ENCODE measurements around the gene PTPRG. TPM values are rescaled to one million over a fixed set of nuclear protein-coding genes. Genes with fewer than 3 reads are reported as not detected.

The PTPRG gene
- total and polyA plus RNA-seq, 2 donors, result 22.7 to 95.3 TPM

GRCh38 chr3:62172199-62172598 lies 610.8 kb downstream of the PTPRG start:
- Histone ChIP-seq H3K27ac (ENCODE audit: low read depth) (no peak overlapping the region), H3K4me3 (ENCODE audit: low read depth, low read length) (no peak overlapping the region), H3K36me3 (ENCODE audit: insufficient read depth) (no peaks in the 10 kb centered on the region), H3K4me1 (ENCODE audit: insufficient read depth) (no peaks in the 10 kb centered on the region)
- no peak for DNase-seq (ENCODE audit: extremely low spot score)
- WGBS, result 97% methylated on average over 1 of the region's 1 CpG

GRCh38 chr3:62173939-62174515 lies 612.7 kb downstream of the PTPRG start:
- no peak for DNase-seq (ENCODE audit: extremely low spot score)
- 83% methylated on average over 7 of the region's 7 CpGs for WGBS
- no peaks in the 10 kb centered on the region for H3K4me1 ChIP-seq (ENCODE audit: insufficient read depth)
- H3K4me3 ChIP-seq (ENCODE audit: low read depth, low read length), result no peak overlapping the region
- H3K36me3 ChIP-seq (ENCODE audit: insufficient read depth), result no peaks in the 10 kb centered on the region
- H3K27ac ChIP-seq (ENCODE audit: low read depth), result no peak overlapping the region

GRCh38 chr3:62175161-62175560 lies 613.8 kb downstream of the PTPRG start:
- H3K27ac ChIP-seq (ENCODE audit: low read depth), result no peak overlapping the region
- 97% methylated on average over 6 of the region's 6 CpGs for WGBS
- H3K4me3 ChIP-seq (ENCODE audit: low read depth, low read length), result no peak overlapping the region
- no peak for DNase-seq (ENCODE audit: extremely low spot score)
- no peaks in the 10 kb centered on the region for H3K4me1 ChIP-seq (ENCODE audit: insufficient read depth)
- H3K36me3 ChIP-seq (ENCODE audit: insufficient read depth), result no peaks in the 10 kb centered on the region

- Histone ChIP-seq H3K27ac (ENCODE audit: low read depth) (no peak overlapping the region), H3K36me3 (ENCODE audit: insufficient read depth) (no peaks in the 10 kb centered on the region), H3K4me1 (ENCODE audit: insufficient read depth) (no peaks in the 10 kb centered on the region), H3K4me3 (ENCODE audit: low read depth, low read length) (no peak overlapping the region)
- no peak for DNase-seq (ENCODE audit: extremely low spot score)
These were observed 616.7 kb downstream of the PTPRG start for GRCh38 chr3:62178032-62178431.

GRCh38 chr3:62178739-62179600 lies 617.6 kb downstream of the PTPRG start:
- H3K27ac ChIP-seq (ENCODE audit: low read depth), result no peak overlapping the region
- DNase-seq (ENCODE audit: extremely low spot score), result no peak
- H3K36me3 ChIP-seq (ENCODE audit: insufficient read depth), result no peaks in the 10 kb centered on the region
- H3K4me1 ChIP-seq (ENCODE audit: insufficient read depth), result no peaks in the 10 kb centered on the region
- 95% methylated on average over 8 of the region's 8 CpGs for WGBS
- H3K4me3 ChIP-seq (ENCODE audit: low read depth, low read length), result no peak overlapping the region

- Histone ChIP-seq H3K4me1 (ENCODE audit: insufficient read depth) (no peaks in the 10 kb centered on the region), H3K4me3 (ENCODE audit: low read depth, low read length) (no peak overlapping the region), H3K36me3 (ENCODE audit: insufficient read depth) (no peaks in the 10 kb centered on the region), H3K27ac (ENCODE audit: low read depth) (no peak overlapping the region)
- DNase-seq (ENCODE audit: extremely low spot score), result no peak
- WGBS, result 90% methylated on average over 5 of the region's 5 CpGs
These were observed 619.1 kb downstream of the PTPRG start for GRCh38 chr3:62180514-62180913.

- WGBS, result 96% methylated on average over 8 of the region's 8 CpGs
- DNase-seq (ENCODE audit: extremely low spot score), result no peak
- Histone ChIP-seq H3K4me1 (ENCODE audit: insufficient read depth) (no peaks in the 10 kb centered on the region), H3K4me3 (ENCODE audit: low read depth, low read length) (no peak overlapping the region), H3K27ac (ENCODE audit: low read depth) (no peak overlapping the region), H3K36me3 (ENCODE audit: insufficient read depth) (no peaks in the 10 kb centered on the region)
These were observed 621.7 kb downstream of the PTPRG start for GRCh38 chr3:62183087-62183486.

GRCh38 chr3:62183969-62184368 lies 622.6 kb downstream of the PTPRG start:
- no peak for DNase-seq (ENCODE audit: extremely low spot score)
- Histone ChIP-seq H3K36me3 (ENCODE audit: insufficient read depth) (no peaks in the 10 kb centered on the region), H3K4me1 (ENCODE audit: insufficient read depth) (no peaks in the 10 kb centered on the region), H3K27ac (ENCODE audit: low read depth) (no peak overlapping the region), H3K4me3 (ENCODE audit: low read depth, low read length) (no peak overlapping the region)
- WGBS, result 95% methylated on average over 10 of the region's 10 CpGs

GRCh38 chr3:62184559-62184958 lies 623.2 kb downstream of the PTPRG start:
- WGBS, result 83% methylated on average over 7 of the region's 7 CpGs
- no peaks in the 10 kb centered on the region for H3K36me3 ChIP-seq (ENCODE audit: insufficient read depth)
- H3K27ac ChIP-seq (ENCODE audit: low read depth), result no peak overlapping the region
- H3K4me3 ChIP-seq (ENCODE audit: low read depth, low read length), result no peak overlapping the region
- H3K4me1 ChIP-seq (ENCODE audit: insufficient read depth), result no peaks in the 10 kb centered on the region
- DNase-seq (ENCODE audit: extremely low spot score), result no peak

- H3K36me3 ChIP-seq (ENCODE audit: insufficient read depth), result no peaks in the 10 kb centered on the region
- WGBS, result 45% methylated on average over 7 of the region's 7 CpGs
- no peaks in the 10 kb centered on the region for H3K4me1 ChIP-seq (ENCODE audit: insufficient read depth)
- no peak for DNase-seq (ENCODE audit: extremely low spot score)
- no peak overlapping the region for H3K27ac ChIP-seq (ENCODE audit: low read depth)
- no peak overlapping the region for H3K4me3 ChIP-seq (ENCODE audit: low read depth, low read length)
These were observed 625.7 kb downstream of the PTPRG start for GRCh38 chr3:62187022-62187431.

GRCh38 chr3:62188681-62189375 lies 627.5 kb downstream of the PTPRG start:
- 5% methylated on average over 18 of the region's 18 CpGs for WGBS
- Histone ChIP-seq H3K4me1 (ENCODE audit: insufficient read depth) (no peaks in the 10 kb centered on the region), H3K27ac (ENCODE audit: low read depth) (no peak overlapping the region), H3K4me3 (ENCODE audit: low read depth, low read length) (no peak overlapping the region), H3K36me3 (ENCODE audit: insufficient read depth) (no peaks in the 10 kb centered on the region)
- DNase-seq (ENCODE audit: extremely low spot score), result peak; percentile 59

GRCh38 chr3:62189376-62189698 lies 628.0 kb downstream of the PTPRG start:
- WGBS, result 86% methylated on average over 9 of the region's 9 CpGs
- Histone ChIP-seq H3K4me1 (ENCODE audit: insufficient read depth) (no peaks in the 10 kb centered on the region), H3K4me3 (ENCODE audit: low read depth, low read length) (no peak overlapping the region), H3K27ac (ENCODE audit: low read depth) (no peak overlapping the region), H3K36me3 (ENCODE audit: insufficient read depth) (no peaks in the 10 kb centered on the region)
- no peak for DNase-seq (ENCODE audit: extremely low spot score)

- Histone ChIP-seq H3K4me1 (ENCODE audit: insufficient read depth) (no peaks in the 10 kb centered on the region), H3K27ac (ENCODE audit: low read depth) (no peak overlapping the region), H3K36me3 (ENCODE audit: insufficient read depth) (no peaks in the 10 kb centered on the region), H3K4me3 (ENCODE audit: low read depth, low read length) (no peak overlapping the region)
- WGBS, result 87% methylated on average over 5 of the region's 5 CpGs
- DNase-seq (ENCODE audit: extremely low spot score), result no peak
These were observed 631.5 kb downstream of the PTPRG start for GRCh38 chr3:62192891-62193290.
